ENCODE measurements around the gene STK39.

STK39 gene

DNA sequence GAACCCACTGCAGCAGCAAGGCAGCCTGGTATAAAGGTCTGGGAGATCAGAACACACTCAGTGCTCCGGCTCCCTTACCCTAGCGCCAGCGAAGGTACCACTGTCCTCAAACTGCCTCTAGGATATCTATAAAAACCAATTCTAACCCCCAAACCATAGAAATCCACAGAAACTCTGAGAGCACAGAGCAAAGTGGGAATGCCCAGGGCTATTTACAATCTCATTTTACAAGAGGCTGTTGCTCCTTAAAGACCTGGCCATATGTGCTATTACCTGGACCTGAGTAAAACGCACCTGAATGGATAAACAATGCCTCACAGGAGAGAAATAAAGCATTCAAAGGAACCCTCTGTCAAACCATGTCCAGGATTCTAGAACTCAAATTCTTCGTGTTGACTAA lies 4.3 kb downstream of the STK39 start:
- Histone ChIP-seq H3K36me3 (no peaks in the 10 kb centered on the region), H3K27me3 (no peaks in the 10 kb centered on the region), H3K4me3 (no peak overlapping the region), H3K27ac (no peak overlapping the region), H3K9me3 (no peaks in the 10 kb centered on the region), H3K4me1 (peaks cover 0 to 22% (median 16%) of the 10 kb centered on the region in 4 donors)
- intact Hi-C loops (cut with DNase I; ENCODE audit: low total_unique reads) = no loop called here
- no peak for TF ChIP-seq CTCF (IDR thresholded peaks at IDR 0.05)
- DNase-seq = no peak

- H3K9me3 ChIP-seq = no peaks in the 10 kb centered on the region
- intact Hi-C loops (cut with DNase I; ENCODE audit: low total_unique reads) = no loop called here
- H3K4me1 ChIP-seq = peaks cover 0 to 22% (median 16%) of the 10 kb centered on the region in 4 donors
- DNase-seq = no peak
- H3K27ac ChIP-seq = no peak overlapping the region
- no peaks in the 10 kb centered on the region for H3K27me3 ChIP-seq
- TF ChIP-seq CTCF (IDR thresholded peaks at IDR 0.05) = no peak
- no peak overlapping the region for H3K4me3 ChIP-seq
- no peaks in the 10 kb centered on the region for H3K36me3 ChIP-seq
Measured at GRCh38 chr2:168241746-168242145, 5.6 kb downstream of the STK39 start.

GRCh38 chr2:168241208-168241607 lies 6.2 kb downstream of the STK39 start:
- Histone ChIP-seq H3K27ac (no peak overlapping the region), H3K4me1 (peaks cover 0 to 21% (median 15%) of the 10 kb centered on the region in 4 donors), H3K4me3 (no peak overlapping the region), H3K36me3 (no peaks in the 10 kb centered on the region), H3K9me3 (no peaks in the 10 kb centered on the region), H3K27me3 (no peaks in the 10 kb centered on the region)
- no peak for DNase-seq
- TF ChIP-seq CTCF (IDR thresholded peaks at IDR 0.05) = no peak
- intact Hi-C loops (cut with DNase I; ENCODE audit: low total_unique reads) = no loop called here

GRCh38 chr2:168239281-168239680 lies 8.1 kb downstream of the STK39 start:
- intact Hi-C loops (cut with DNase I; ENCODE audit: low total_unique reads) = no loop called here
- H3K27me3 ChIP-seq = no peaks in the 10 kb centered on the region
- H3K9me3 ChIP-seq = no peaks in the 10 kb centered on the region
- no peak for DNase-seq
- TF ChIP-seq CTCF (IDR thresholded peaks at IDR 0.05) = no peak
- H3K4me3 ChIP-seq = no peak overlapping the region
- no peak overlapping the region for H3K27ac ChIP-seq
- no peaks in the 10 kb centered on the region for H3K36me3 ChIP-seq
- H3K4me1 ChIP-seq = peaks cover 0 to 7% (median 4%) of the 10 kb centered on the region in 4 donors

DNA sequence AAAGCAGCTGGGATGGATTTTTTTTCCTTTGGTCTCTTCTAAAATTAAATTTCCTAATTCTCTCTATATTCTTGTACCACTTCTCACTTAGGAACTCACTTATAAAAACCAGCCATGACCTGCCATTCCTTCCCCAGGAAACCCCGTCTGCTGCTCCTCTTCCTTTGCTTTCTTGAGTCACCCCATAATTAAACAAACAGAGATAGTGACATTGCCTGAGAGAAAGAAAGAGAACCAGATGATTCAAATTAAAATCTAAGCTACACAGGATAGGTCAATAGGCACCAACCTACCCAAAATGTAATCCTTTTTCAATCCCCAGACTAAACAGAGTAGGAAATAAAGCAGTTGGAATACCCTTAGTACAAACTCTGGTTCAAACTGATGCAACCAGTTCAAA lies 9.7 kb downstream of the STK39 start:
- Histone ChIP-seq H3K36me3 (no peaks in the 10 kb centered on the region), H3K9me3 (no peaks in the 10 kb centered on the region), H3K4me3 (no peak overlapping the region), H3K27me3 (no peaks in the 10 kb centered on the region), H3K4me1 (peaks cover 0 to 21% (median 3%) of the 10 kb centered on the region in 4 donors), H3K27ac (no peak overlapping the region)
- intact Hi-C loops (cut with DNase I; ENCODE audit: low total_unique reads) = no loop called here
- no peak for TF ChIP-seq CTCF (IDR thresholded peaks at IDR 0.05)
- no peak for DNase-seq
